Activated CD8-positive, alpha-beta T cell treated with anti-CD3 and anti-CD28 coated beads for 36 hours (primary cell): Measurements from ENCODE around the gene ADCYAP1. TPM values are rescaled to one million over a fixed set of nuclear protein-coding genes. Genes with fewer than 3 reads are reported as not detected.

Source experiments
- ATAC-seq: fragments of 200-7000 bp; cut with Tn5 transposase; one replicate; pipeline ENCODE4 v1.10.0; 2021; ENCODE audit warnings: mild to moderate bottlenecking, moderate library complexity
- CTCF ChIA-PET: fragments of 350-600 bp; sonication (Branson Sonifier 250); formaldehyde crosslinking; loops from one replicate; lab custom pipeline; 2021; ENCODE audit warnings: antibody characterized with exemption; lab: Charles Lee
- POLR2A ChIA-PET: fragments of 350-600 bp; sonication (Branson Sonifier 250); formaldehyde crosslinking; loops from one replicate; lab custom pipeline; 2021; ENCODE audit warnings: antibody characterized with exemption; lab: Charles Lee
- DNase-seq: peaks from one replicate; pipeline ENCODE4 v3.0.0-alpha.2; 2020
- H3K27ac Mint-ChIP-seq: one replicate; pipeline ENCODE4 v1.8.0; 2021; ENCODE audit warnings: mild to moderate bottlenecking, mixed read lengths
- H3K27me3 Mint-ChIP-seq: one replicate; pipeline ENCODE4 v1.8.0; 2021; ENCODE audit warnings: mixed read lengths
- H3K36me3 Mint-ChIP-seq: one replicate; pipeline ENCODE4 v1.8.0; 2021; ENCODE audit warnings: low read depth, mixed read lengths
- H3K4me1 Mint-ChIP-seq: one replicate; pipeline ENCODE4 v1.8.0; 2021; ENCODE audit warnings: low read depth, mixed read lengths
- H3K4me3 Mint-ChIP-seq: one replicate; pipeline ENCODE4 v1.8.0; 2021; ENCODE audit warnings: mild to moderate bottlenecking, moderate library complexity, mixed read lengths
- H3K9me3 Mint-ChIP-seq: one replicate; pipeline ENCODE4 v1.8.0; 2021; ENCODE audit warnings: mixed read lengths
- CTCF ChIP-seq: fragments of 200-600 bp; IDR thresholded peaks from one replicate; pipeline ENCODE4 v1.8.0; 2022; ENCODE audit warnings: antibody characterized with exemption, mild to moderate bottlenecking
- intact Hi-C: fragments of 100-400 bp; cut with micrococcal nuclease; formaldehyde crosslinking; loops from one replicate; pipeline ENCODE4 v1.10.0; 2022
- total RNA-seq, 2 experiments: library from RNA; stranded (reverse); gene quantifications; one replicate each; pipeline ENCODE4 v1.2.3, GENCODE V29; 2021

ADCYAP1 gene
- total RNA-seq, 2 experiments from 2014 or later = not detected

GRCh38 chr18:919078-919477 lies 14.4 kb downstream of the ADCYAP1 start:
- no peak overlapping the region for H3K4me3 Mint-ChIP-seq
- no peak overlapping the region for H3K27ac Mint-ChIP-seq
- ChIA-PET POLR2A (no interaction called here), CTCF (no interaction called here)
- H3K36me3 Mint-ChIP-seq = no peaks in the 10 kb centered on the region
- TF ChIP-seq CTCF = no peak
- ATAC-seq (no peak), DNase-seq (no peak)
- no peaks in the 10 kb centered on the region for H3K4me1 Mint-ChIP-seq
- no peaks in the 10 kb centered on the region for H3K9me3 Mint-ChIP-seq
- H3K27me3 Mint-ChIP-seq = peaks cover 32% of the 10 kb centered on the region
- intact Hi-C loops = no loop called here

GRCh38 chr18:923144-923866 lies 18.6 kb downstream of the ADCYAP1 start:
- no peak for ATAC-seq
- intact Hi-C loops = no loop called here
- CTCF ChIA-PET = interaction anchor here (1.3 kb wide), 1 partner anchor 38 kb away, joined by 4 read pairs; no protein-coding TSS in a partner anchor

GRCh38 chr18:924987-925386 lies 20.3 kb downstream of the ADCYAP1 start:
- no peak for TF ChIP-seq CTCF
- no peaks in the 10 kb centered on the region for H3K4me1 Mint-ChIP-seq
- H3K9me3 Mint-ChIP-seq = no peaks in the 10 kb centered on the region
- POLR2A ChIA-PET = no interaction called here
- DNase-seq (no peak), ATAC-seq (no peak)
- no peak overlapping the region for H3K27ac Mint-ChIP-seq
- no peak overlapping the region for H3K4me3 Mint-ChIP-seq
- intact Hi-C loops = no loop called here
- H3K36me3 Mint-ChIP-seq = no peaks in the 10 kb centered on the region
- peaks cover 25% of the 10 kb centered on the region for H3K27me3 Mint-ChIP-seq
- CTCF ChIA-PET = no interaction called here

More at GRCh38 chr18:923144-923866, 18.6 kb downstream of the ADCYAP1 start:
- Mint-ChIP-seq H3K27ac (no peak overlapping the region), H3K4me1 (no peaks in the 10 kb centered on the region), H3K27me3 (peaks cover 25% of the 10 kb centered on the region), H3K36me3 (no peaks in the 10 kb centered on the region), H3K9me3 (no peaks in the 10 kb centered on the region), H3K4me3 (no peak overlapping the region)
- TF ChIP-seq CTCF = no peak
- no peak for DNase-seq
- POLR2A ChIA-PET = interaction anchor here (0.9 kb wide), 1 partner anchor 10 kb away, joined by 3 read pairs; no protein-coding TSS in a partner anchor

- DNase-seq = no peak
- no peak overlapping the region for H3K27ac Mint-ChIP-seq
- CTCF ChIA-PET = interaction anchor here (1.0 kb wide), 1 partner anchor 35 kb away, joined by 3 read pairs; no protein-coding TSS in a partner anchor
- TF ChIP-seq CTCF = no peak
- H3K4me1 Mint-ChIP-seq = no peaks in the 10 kb centered on the region
- no peak for ATAC-seq
- no peaks in the 10 kb centered on the region for H3K9me3 Mint-ChIP-seq
- H3K36me3 Mint-ChIP-seq = no peaks in the 10 kb centered on the region
- POLR2A ChIA-PET = interaction anchor here (1.2 kb wide), 1 partner anchor 17 kb away, joined by 3 read pairs; no protein-coding TSS in a partner anchor
- no peak overlapping the region for H3K4me3 Mint-ChIP-seq
- H3K27me3 Mint-ChIP-seq = peaks cover 20% of the 10 kb centered on the region
- intact Hi-C loops = no loop called here
Measured at GRCh38 chr18:926946-927345, 22.3 kb downstream of the ADCYAP1 start.

GRCh38 chr18:933082-933481 lies 28.4 kb downstream of the ADCYAP1 start:
- no peak for DNase-seq
- CTCF ChIA-PET = interaction anchor here (0.8 to 1.6 kb wide), 2 partner anchors 9 to 29 kb away, joined by 3 to 7 read pairs; no protein-coding TSS in a partner anchor
- Mint-ChIP-seq H3K36me3 (no peaks in the 10 kb centered on the region), H3K27me3 (peaks cover 16% of the 10 kb centered on the region), H3K9me3 (no peaks in the 10 kb centered on the region), H3K4me1 (no peaks in the 10 kb centered on the region), H3K27ac (no peak overlapping the region), H3K4me3 (no peak overlapping the region)
- no peak for ATAC-seq
- no peak for TF ChIP-seq CTCF
- intact Hi-C loops = no loop called here
- POLR2A ChIA-PET = interaction anchor here (0.7 to 1.0 kb wide), 2 partner anchors 9 to 10 kb away, joined by 3 read pairs; no protein-coding TSS in a partner anchor
